Suprapubic skin (tissue), 4 donors: ENCODE measurements around the gene UCMA.

Source experiments
- EP300 ChIP-seq: sonication (generic); formaldehyde crosslinking; IDR thresholded peaks from one replicate; pipeline ENCODE4 v1.6.1; 2017; ENCODE audit warnings: antibody characterized with exemption
- POLR2A ChIP-seq, 2 donors: fragments of 450-650 bp; IDR thresholded peaks; one replicate each; pipeline ENCODE4 v1.6.1; 2017; ENCODE audit warnings: antibody characterized with exemption in 2 of 2, mild to moderate bottlenecking in 2 of 2, moderate library complexity in 2 of 2
- POLR2AphosphoS5 ChIP-seq, 3 donors: sonication (generic); formaldehyde crosslinking; IDR thresholded peaks; one replicate each; pipeline ENCODE4 v1.6.1; 2017; ENCODE audit warnings: antibody characterized with exemption in 3 of 3
- TF ChIP-seq, protein P1 (sequence below), 2 donors: fragments of 200-600 bp in 1 of 2; fragments of 450-650 bp in 1 of 2; sonication (generic) in 1 of 2; IDR thresholded peaks; one replicate each; pipeline ENCODE4 v1.5.1; 2016 to 2019; ENCODE audit warnings: antibody characterized with exemption in 2 of 2, mild to moderate bottlenecking in 1 of 2, moderate library complexity in 1 of 2

- TF ChIP-seq, protein P1, sequence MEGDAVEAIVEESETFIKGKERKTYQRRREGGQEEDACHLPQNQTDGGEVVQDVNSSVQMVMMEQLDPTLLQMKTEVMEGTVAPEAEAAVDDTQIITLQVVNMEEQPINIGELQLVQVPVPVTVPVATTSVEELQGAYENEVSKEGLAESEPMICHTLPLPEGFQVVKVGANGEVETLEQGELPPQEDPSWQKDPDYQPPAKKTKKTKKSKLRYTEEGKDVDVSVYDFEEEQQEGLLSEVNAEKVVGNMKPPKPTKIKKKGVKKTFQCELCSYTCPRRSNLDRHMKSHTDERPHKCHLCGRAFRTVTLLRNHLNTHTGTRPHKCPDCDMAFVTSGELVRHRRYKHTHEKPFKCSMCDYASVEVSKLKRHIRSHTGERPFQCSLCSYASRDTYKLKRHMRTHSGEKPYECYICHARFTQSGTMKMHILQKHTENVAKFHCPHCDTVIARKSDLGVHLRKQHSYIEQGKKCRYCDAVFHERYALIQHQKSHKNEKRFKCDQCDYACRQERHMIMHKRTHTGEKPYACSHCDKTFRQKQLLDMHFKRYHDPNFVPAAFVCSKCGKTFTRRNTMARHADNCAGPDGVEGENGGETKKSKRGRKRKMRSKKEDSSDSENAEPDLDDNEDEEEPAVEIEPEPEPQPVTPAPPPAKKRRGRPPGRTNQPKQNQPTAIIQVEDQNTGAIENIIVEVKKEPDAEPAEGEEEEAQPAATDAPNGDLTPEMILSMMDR (IDR thresholded peaks at IDR 0.05), result no peak
- TF ChIP-seq POLR2AphosphoS5 (IDR thresholded peaks at IDR 0.05) (no peak), POLR2A (IDR thresholded peaks at IDR 0.05) (no peak), EP300 (no peak)
Observed at GRCh38 chr10:13253726-13254125, 19.6 kb upstream of the UCMA start.
